ENCODE data around the gene MTMR2. TPM values are rescaled to one million over a fixed set of nuclear protein-coding genes. Genes with fewer than 3 reads are reported as not detected.
"Not testable (repeated sequence)": the region's sequence is repeated elsewhere in the genome, so short reads cannot be mapped to it uniquely, and the experiment has no call there.

MTMR2 gene
- polyA plus RNA-seq, 4 donors = 49.0 to 63.1 (median 57.7) TPM

- no peak for DNase-seq (ENCODE audit: low read depth in 4 of 4, low spot score in 2 of 4)
Measured at GRCh38 chr11:95888439-95888838, 35.5 kb downstream of the MTMR2 start.

GRCh38 chr11:95886462-95886861, 37.4 kb downstream of the MTMR2 start:
- no peak for DNase-seq (ENCODE audit: low read depth in 4 of 4, low spot score in 2 of 4)

- no peak for DNase-seq (ENCODE audit: low read depth in 4 of 4, low spot score in 2 of 4)
Measured at GRCh38 chr11:95884802-95885201, 39.1 kb downstream of the MTMR2 start.

- DNase-seq (ENCODE audit: low read depth in 4 of 4, low spot score in 2 of 4) = no peak
Measured at GRCh38 chr11:95884376-95884775, 39.5 kb downstream of the MTMR2 start.

GRCh38 chr11:95883381-95883780, 40.5 kb downstream of the MTMR2 start:
- no peak for DNase-seq (ENCODE audit: low read depth in 4 of 4, low spot score in 2 of 4)

GRCh38 chr11:95877291-95877690, 46.6 kb downstream of the MTMR2 start:
- DNase-seq (ENCODE audit: low read depth in 4 of 4, low spot score in 2 of 4) = no peak

GRCh38 chr11:95870877-95871276, 53.0 kb downstream of the MTMR2 start:
- not testable (repeated sequence) for DNase-seq (ENCODE audit: low read depth in 4 of 4, low spot score in 2 of 4)

- DNase-seq (ENCODE audit: low read depth in 4 of 4, low spot score in 2 of 4) = no peak
Measured at GRCh38 chr11:95867105-95867504, 56.8 kb downstream of the MTMR2 start.

- no peak for DNase-seq (ENCODE audit: low read depth in 4 of 4, low spot score in 2 of 4)
Measured at GRCh38 chr11:95863486-95864140, 60.3 kb downstream of the MTMR2 start.

- not testable (repeated sequence) for DNase-seq (ENCODE audit: low read depth in 4 of 4, low spot score in 2 of 4)
Measured at GRCh38 chr11:95860024-95860423, 63.9 kb downstream of the MTMR2 start.

- not testable (repeated sequence) for DNase-seq (ENCODE audit: low read depth in 4 of 4, low spot score in 2 of 4)
Measured at GRCh38 chr11:95854362-95854761, 69.5 kb downstream of the MTMR2 start.

- no peak for DNase-seq (ENCODE audit: low read depth in 4 of 4, low spot score in 2 of 4)
Measured at GRCh38 chr11:95853862-95854261, 70.0 kb downstream of the MTMR2 start.

GRCh38 chr11:95853138-95853537, 70.8 kb downstream of the MTMR2 start:
- DNase-seq (ENCODE audit: low read depth in 4 of 4, low spot score in 2 of 4) = no peak

GRCh38 chr11:95850137-95850536, 73.8 kb downstream of the MTMR2 start:
- DNase-seq (ENCODE audit: low read depth in 4 of 4, low spot score in 2 of 4) = no peak

- peak in 2 of 4 donors; percentile 11 to 21 for DNase-seq (ENCODE audit: low read depth in 4 of 4, low spot score in 2 of 4)
Measured at GRCh38 chr11:95849087-95849825, 74.7 kb downstream of the MTMR2 start.

GRCh38 chr11:95845167-95845566, 78.7 kb downstream of the MTMR2 start:
- DNase-seq (ENCODE audit: low read depth in 4 of 4, low spot score in 2 of 4) = no peak

GRCh38 chr11:95835768-95836488, 88.0 kb downstream of the MTMR2 start:
- peak; percentile 11 to 72 (median 50) for DNase-seq (ENCODE audit: low read depth in 4 of 4, low spot score in 2 of 4)

GRCh38 chr11:95835351-95835750, 88.6 kb downstream of the MTMR2 start:
- no peak for DNase-seq (ENCODE audit: low read depth in 4 of 4, low spot score in 2 of 4)

- no peak for DNase-seq (ENCODE audit: low read depth in 4 of 4, low spot score in 2 of 4)
Measured at GRCh38 chr11:95833378-95833777, 90.5 kb downstream of the MTMR2 start.

- DNase-seq (ENCODE audit: low read depth in 4 of 4, low spot score in 2 of 4) = no peak
Measured at GRCh38 chr11:95832763-95833162, 91.1 kb downstream of the MTMR2 start.

GRCh38 chr11:95831198-95831883, 92.6 kb downstream of the MTMR2 start:
- DNase-seq (ENCODE audit: low read depth in 4 of 4, low spot score in 2 of 4) = no peak
